Measurements from ENCODE around the gene DLEC1.

The DLEC1 gene

DNA sequence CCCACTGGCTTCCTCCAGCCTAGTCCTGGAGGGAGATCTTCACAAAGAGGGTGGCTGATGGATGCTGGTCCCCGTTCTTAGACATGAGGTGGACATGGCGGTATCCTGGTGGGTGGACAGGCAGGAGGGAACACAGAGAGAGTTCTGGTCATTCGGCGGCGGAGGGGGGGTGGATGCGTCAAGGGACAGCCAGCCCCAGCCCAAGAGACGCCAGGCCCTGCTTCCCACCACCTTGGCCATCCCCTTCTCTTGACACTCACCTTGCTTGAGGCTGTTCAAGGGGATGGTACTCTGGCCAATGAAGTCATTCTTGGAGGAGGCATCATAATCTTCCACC, 31.3 kb upstream of the DLEC1 start:
- Histone ChIP-seq H4K20me1 (ENCODE audit: insufficient read depth, low read length) (no peaks in the 10 kb centered on the region), H3K4me3 (ENCODE audit: low read length) (no peak overlapping the region), H3K4me1 (ENCODE audit: low read length) (peaks cover 7% of the 10 kb centered on the region), H3K9ac (ENCODE audit: low read length) (no peak overlapping the region), H3K27ac (ENCODE audit: low read length) (no peak overlapping the region), H3K79me2 (ENCODE audit: low read length) (no peaks in the 10 kb centered on the region), H2AFZ (ENCODE audit: low read depth, low read length) (no peak overlapping the region), H3K27me3 (ENCODE audit: low read depth, low read length) (no peaks in the 10 kb centered on the region), H3K4me2 (ENCODE audit: low read length) (no peak overlapping the region), H3K36me3 (replicated peaks; ENCODE audit: low read depth, low read length) (no peaks in the 10 kb centered on the region), H3K9me3 (ENCODE audit: insufficient read depth, low read length) (no peaks in the 10 kb centered on the region)
- TF ChIP-seq EZH2phosphoT487 (IDR thresholded peaks at IDR 0.05; ENCODE audit: low read depth): no peak
- TF ChIP-seq, protein P1, sequence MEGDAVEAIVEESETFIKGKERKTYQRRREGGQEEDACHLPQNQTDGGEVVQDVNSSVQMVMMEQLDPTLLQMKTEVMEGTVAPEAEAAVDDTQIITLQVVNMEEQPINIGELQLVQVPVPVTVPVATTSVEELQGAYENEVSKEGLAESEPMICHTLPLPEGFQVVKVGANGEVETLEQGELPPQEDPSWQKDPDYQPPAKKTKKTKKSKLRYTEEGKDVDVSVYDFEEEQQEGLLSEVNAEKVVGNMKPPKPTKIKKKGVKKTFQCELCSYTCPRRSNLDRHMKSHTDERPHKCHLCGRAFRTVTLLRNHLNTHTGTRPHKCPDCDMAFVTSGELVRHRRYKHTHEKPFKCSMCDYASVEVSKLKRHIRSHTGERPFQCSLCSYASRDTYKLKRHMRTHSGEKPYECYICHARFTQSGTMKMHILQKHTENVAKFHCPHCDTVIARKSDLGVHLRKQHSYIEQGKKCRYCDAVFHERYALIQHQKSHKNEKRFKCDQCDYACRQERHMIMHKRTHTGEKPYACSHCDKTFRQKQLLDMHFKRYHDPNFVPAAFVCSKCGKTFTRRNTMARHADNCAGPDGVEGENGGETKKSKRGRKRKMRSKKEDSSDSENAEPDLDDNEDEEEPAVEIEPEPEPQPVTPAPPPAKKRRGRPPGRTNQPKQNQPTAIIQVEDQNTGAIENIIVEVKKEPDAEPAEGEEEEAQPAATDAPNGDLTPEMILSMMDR (IDR thresholded peaks at IDR 0.05; ENCODE audit: low read depth, low read length): no peak

DNA sequence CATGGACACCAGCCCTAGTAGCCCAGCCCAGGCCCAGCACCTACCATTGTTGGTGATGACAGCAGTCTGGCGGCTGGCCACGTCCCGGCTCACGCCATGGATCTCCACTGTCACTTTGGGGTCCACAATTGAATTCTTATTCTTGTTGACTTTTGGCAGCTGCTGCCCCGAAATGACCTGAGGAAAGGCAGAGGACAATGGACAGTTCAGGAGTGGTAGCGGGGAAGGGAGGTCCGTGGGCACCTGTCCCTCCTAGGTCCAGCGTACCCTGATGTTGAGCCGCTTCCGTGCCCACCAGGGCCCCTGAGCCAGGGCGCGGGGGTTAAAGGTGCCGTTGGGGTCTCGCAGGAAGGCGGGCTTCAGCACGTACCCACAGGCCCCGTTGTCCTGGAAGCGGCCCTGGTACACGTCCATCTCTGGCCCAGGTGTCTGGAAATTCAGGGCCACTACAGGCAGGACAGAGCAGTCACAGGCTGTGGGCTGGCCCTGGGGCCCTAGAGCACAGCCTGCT, 30.8 kb upstream of the DLEC1 start:
- Histone ChIP-seq H3K27ac (ENCODE audit: low read length) (no peak overlapping the region), H2AFZ (ENCODE audit: low read depth, low read length) (no peak overlapping the region), H3K36me3 (replicated peaks; ENCODE audit: low read depth, low read length) (no peaks in the 10 kb centered on the region), H3K4me2 (ENCODE audit: low read length) (no peak overlapping the region), H3K4me3 (ENCODE audit: low read length) (no peak overlapping the region), H4K20me1 (ENCODE audit: insufficient read depth, low read length) (no peaks in the 10 kb centered on the region), H3K9me3 (ENCODE audit: insufficient read depth, low read length) (no peaks in the 10 kb centered on the region), H3K79me2 (ENCODE audit: low read length) (no peaks in the 10 kb centered on the region), H3K9ac (ENCODE audit: low read length) (no peak overlapping the region), H3K27me3 (ENCODE audit: low read depth, low read length) (no peaks in the 10 kb centered on the region), H3K4me1 (ENCODE audit: low read length) (peaks cover 7% of the 10 kb centered on the region)
- TF ChIP-seq EZH2phosphoT487 (IDR thresholded peaks at IDR 0.05; ENCODE audit: low read depth): no peak
- TF ChIP-seq, protein P1 (IDR thresholded peaks at IDR 0.05; ENCODE audit: low read depth, low read length): no peak

DNA sequence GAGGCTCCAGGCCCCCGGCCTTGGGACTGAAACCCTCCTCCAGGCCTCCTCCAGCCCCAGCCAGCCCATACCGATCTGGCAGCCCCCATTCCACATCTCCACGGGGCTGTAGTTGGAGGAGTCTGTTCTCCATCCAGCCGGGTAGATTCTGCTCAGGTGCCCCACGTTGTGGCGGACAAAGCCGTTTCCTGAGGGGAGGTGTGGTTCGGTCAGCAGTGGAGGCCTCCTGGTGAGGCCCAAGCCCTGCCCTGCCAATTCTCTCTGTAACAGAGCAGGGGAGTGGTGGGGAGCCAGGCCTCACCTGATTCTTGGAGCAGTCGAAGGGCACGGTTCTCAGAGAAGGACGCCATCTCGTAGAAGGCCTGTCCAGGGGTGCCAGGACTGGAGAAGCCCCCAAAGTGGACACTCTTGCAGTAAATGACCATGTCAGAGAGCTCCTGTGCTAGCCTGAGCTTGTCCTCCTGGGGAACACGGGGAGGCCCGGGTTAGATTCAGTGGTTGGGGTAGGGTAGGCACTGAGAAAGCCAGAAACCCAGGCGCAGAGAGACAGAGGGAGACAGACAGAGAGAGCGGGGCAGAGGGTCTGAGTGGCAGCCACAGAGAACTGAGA, 29.9 kb upstream of the DLEC1 start:
- no peak overlapping the region for H3K4me3 ChIP-seq (ENCODE audit: low read length)

DNA sequence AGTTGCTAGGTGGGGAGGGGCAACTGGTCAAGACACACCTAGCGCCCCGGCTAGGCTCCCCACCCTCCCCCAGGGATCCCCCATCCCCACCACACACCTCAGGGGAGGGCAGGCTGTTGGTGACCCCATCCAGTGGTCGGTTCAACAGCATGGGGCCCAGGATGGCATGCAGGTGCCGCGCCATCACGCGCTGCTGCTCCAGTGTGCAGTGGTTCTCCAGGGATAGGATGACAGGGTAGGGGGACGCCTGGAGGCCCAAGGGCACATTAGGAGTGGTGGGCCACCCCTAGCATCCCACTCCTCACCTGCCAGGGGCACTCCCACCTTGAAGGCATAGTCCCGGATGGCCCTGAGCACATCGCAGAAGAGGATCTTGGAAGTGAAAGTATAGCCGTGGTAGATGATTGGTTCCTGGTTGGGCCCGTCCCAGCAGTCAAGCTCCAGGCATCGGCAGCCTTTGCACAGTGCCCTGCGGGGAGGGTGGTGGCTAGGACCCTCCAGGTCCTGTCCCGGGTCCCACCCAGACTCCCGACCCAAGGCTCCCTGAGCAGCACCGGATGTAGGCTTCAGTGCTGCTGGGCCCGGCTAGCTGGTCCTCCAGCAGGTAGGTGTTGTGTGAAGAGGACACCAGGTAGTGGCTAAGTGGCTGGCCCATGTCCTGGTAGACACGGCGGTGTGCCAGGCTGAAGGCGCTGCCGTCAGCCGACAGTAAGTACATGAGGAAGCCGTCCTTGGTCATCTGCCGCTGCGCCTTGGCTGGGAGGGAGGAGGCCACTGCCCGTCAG, 29.0 kb upstream of the DLEC1 start:
- Histone ChIP-seq H2AFZ (ENCODE audit: low read depth, low read length) (no peak overlapping the region), H3K4me2 (ENCODE audit: low read length) (peak overlapping the region; percentile 55), H3K4me3 (ENCODE audit: low read length) (peak overlapping the region; percentile 23), H3K36me3 (replicated peaks; ENCODE audit: low read depth, low read length) (no peaks in the 10 kb centered on the region), H3K9ac (ENCODE audit: low read length) (no peak overlapping the region), H3K4me1 (ENCODE audit: low read length) (peaks cover 7% of the 10 kb centered on the region), H3K79me2 (ENCODE audit: low read length) (no peaks in the 10 kb centered on the region), H3K9me3 (ENCODE audit: insufficient read depth, low read length) (no peaks in the 10 kb centered on the region), H4K20me1 (ENCODE audit: insufficient read depth, low read length) (no peaks in the 10 kb centered on the region), H3K27ac (ENCODE audit: low read length) (no peak overlapping the region), H3K27me3 (ENCODE audit: low read depth, low read length) (no peaks in the 10 kb centered on the region)
- TF ChIP-seq EZH2phosphoT487 (IDR thresholded peaks at IDR 0.05; ENCODE audit: low read depth): no peak
- TF ChIP-seq, protein P1 (IDR thresholded peaks at IDR 0.05; ENCODE audit: low read depth, low read length): no peak

More for the DNA sequence above, 29.9 kb upstream of the DLEC1 start:
- H3K9ac ChIP-seq (ENCODE audit: low read length): no peak overlapping the region
- no peaks in the 10 kb centered on the region for H3K79me2 ChIP-seq (ENCODE audit: low read length)
- H3K4me1 ChIP-seq (ENCODE audit: low read length): peaks cover 7% of the 10 kb centered on the region
- H3K36me3 ChIP-seq (replicated peaks; ENCODE audit: low read depth, low read length): no peaks in the 10 kb centered on the region
- no peak overlapping the region for H2AFZ ChIP-seq (ENCODE audit: low read depth, low read length)
- no peak overlapping the region for H3K4me2 ChIP-seq (ENCODE audit: low read length)
- H4K20me1 ChIP-seq (ENCODE audit: insufficient read depth, low read length): no peaks in the 10 kb centered on the region
- no peak overlapping the region for H3K27ac ChIP-seq (ENCODE audit: low read length)
- no peaks in the 10 kb centered on the region for H3K27me3 ChIP-seq (ENCODE audit: low read depth, low read length)
- no peaks in the 10 kb centered on the region for H3K9me3 ChIP-seq (ENCODE audit: insufficient read depth, low read length)
- no peak for TF ChIP-seq EZH2phosphoT487 (IDR thresholded peaks at IDR 0.05; ENCODE audit: low read depth)
- TF ChIP-seq, protein P1 (IDR thresholded peaks at IDR 0.05; ENCODE audit: low read depth, low read length): no peak
